Stimulated activated CD4-positive, alpha-beta T cell treated with anti-CD3 and anti-CD28 coated beads, Interleukin-12 subunit alpha, Interleukin-12 subunit beta, amount 100 ng/mL, for 24 hours (primary cell): ENCODE results near the gene COG5.
A peak's percentile ranks its signal among the peaks of the same experiment; 100 is the strongest.

Experiments used
- DNase-seq, 2 experiments: peaks; one replicate each; pipeline ENCODE4 v3.0.0-alpha.2; 2020; ENCODE audit warnings: low read depth in 2 of 2

The COG5 gene

GRCh38 chr7:107463139-107464078 is 100.3 kb downstream of the COG5 start:
- DNase-seq: peak; percentile 4 to 11

GRCh38 chr7:107461938-107462533 is 101.7 kb downstream of the COG5 start:
- no peak for DNase-seq

DNA sequence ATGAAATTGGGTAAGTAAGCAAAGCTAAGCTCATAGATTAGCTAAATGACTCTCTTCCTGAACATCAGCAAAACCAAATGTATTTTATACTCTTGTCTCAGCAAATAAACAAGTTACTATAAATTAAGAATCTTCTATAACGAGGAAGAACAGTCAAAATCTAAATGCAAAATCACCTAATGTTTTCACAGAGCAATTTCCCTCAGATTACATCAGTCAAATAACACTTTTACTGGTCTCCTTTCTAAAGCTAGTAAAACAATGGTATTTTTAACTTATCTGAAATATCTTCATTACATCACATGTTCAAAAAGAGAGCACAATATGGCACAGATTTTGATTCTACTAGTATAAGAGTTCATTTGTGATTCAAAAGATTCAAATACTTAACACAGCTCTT is 110.3 kb downstream of the COG5 start:
- DNase-seq: no peak

- DNase-seq: no peak
These were observed 112.8 kb downstream of the COG5 start for GRCh38 chr7:107450970-107451369.

DNA sequence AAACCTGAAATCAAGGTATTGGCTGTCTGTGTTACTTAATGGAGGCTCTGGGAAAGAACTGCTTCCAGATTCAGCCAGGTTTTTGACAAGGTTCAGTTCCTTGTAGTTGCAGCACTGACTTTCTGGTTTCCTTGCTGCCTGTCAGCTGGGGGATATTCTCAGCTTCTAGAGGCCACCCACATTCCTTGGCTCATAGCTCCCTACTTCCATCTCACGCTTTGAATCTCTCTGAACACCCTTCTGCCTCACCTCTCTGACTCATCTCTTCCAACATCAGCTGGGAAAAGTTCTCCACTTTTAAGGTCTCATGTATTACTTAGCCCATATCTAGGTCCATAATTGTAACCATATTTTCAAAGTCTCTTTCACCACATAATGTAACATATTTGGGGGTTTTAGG is 116.7 kb downstream of the COG5 start:
- DNase-seq: no peak

DNA sequence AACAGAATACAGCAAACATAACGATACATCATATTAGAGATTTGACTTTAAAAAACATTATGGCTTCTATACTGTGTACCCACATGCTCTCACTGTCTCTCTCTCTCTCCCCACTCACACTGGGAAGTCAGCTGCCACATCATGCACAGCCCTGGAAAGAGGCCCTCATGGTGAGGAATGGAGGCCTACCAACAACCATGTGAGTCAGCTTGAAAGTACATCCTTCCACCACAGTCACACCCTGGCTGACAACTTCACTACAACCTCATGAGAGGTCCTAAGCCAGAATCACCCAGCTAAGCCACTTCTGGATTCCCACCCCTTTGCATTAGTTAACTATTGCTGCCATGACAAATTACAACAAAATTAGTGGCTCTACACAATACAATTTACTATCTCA is 117.2 kb downstream of the COG5 start:
- DNase-seq: peak in 1 of 2 experiments; percentile 1

- DNase-seq: no peak
These were observed 121.0 kb downstream of the COG5 start for GRCh38 chr7:107442678-107443077.

DNA sequence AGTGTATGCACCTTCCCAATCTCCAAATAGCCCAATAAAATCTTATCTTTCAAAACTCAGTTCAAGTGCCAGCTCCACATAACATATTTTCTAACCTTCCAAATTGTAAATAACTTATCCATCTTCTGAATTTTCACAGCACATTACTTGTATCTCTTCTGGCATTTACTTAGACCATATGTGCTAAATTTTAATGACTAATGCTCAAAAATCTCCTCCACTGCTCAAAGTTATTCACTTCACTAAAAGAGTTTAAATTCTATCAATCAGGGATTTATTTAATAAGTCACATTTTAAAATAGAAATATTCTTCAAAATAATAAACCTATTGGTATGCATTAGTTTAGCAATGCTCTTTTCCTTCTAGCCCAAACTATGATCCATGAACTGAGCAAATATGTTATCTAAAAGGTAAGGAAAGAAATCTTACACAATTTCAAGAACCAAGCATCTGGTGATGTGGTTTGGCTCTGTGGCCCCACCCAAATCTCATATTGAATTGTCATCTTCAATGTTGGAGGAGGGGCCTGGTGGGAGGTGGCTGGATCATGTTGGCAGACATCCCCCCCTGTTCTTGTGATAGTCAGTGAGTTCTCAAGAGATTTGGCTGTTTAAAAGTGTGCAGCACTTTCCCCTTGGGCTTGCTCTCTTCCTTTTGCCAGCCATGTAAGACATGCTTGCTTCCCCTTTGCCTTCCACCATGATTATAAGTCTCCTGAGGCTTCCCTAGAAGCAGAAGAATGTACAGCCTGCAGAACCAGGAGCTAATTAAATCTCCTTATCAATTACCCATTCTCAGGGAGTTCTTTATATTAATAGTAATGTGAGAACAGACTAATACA is 121.9 kb downstream of the COG5 start:
- no peak for DNase-seq

GRCh38 chr7:107439025-107439424 is 124.7 kb downstream of the COG5 start:
- DNase-seq: no peak

GRCh38 chr7:107435749-107436148 is 128.0 kb downstream of the COG5 start:
- no peak for DNase-seq

- no peak for DNase-seq
These were observed 131.5 kb downstream of the COG5 start for GRCh38 chr7:107432261-107432660.

DNA sequence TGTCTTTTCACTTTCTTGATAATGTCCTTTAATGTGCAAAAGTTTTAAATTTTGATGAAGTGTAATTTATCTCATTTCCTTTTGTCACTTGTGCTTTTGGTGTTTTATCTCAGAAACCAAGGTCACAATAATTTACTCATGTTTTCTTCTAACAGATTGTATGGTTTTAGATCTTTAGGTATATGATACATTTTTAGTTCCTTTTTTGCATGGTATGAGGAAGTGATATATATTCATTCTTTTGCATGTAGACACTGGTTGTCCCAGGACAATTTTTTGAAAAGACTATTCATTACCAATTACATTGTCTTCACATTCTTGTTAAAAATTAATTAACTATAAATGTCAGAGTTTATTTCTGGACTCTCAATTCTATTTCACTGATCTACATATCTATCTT is 133.7 kb downstream of the COG5 start:
- no peak for DNase-seq

- no peak for DNase-seq
These were observed 135.1 kb downstream of the COG5 start for GRCh38 chr7:107428642-107429041.

DNA sequence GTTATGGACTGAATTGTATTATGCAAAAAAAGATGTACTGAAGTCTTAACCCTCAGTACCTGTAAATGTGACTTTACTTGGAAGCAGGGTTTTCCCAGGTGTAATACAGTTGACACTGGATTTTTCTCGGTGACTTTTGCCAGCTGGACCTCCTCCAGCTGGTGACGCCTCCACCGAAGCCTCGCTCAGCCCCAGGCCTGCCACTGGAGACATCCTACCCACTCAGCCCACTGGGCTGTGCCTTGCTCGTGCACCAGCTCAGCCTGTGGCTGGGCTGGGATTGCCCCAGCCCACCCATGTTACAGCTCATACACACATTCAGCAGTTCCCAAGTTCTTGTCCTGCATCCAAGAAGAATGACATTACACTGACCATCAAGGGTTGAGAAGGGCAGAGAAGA is 136.3 kb downstream of the COG5 start:
- no peak for DNase-seq

GRCh38 chr7:107414198-107414597 is 149.5 kb downstream of the COG5 start:
- no peak for DNase-seq

GRCh38 chr7:107408349-107408748 is 155.4 kb downstream of the COG5 start:
- no peak for DNase-seq

- DNase-seq: no peak
These were observed 158.2 kb downstream of the COG5 start for GRCh38 chr7:107405559-107405958.

GRCh38 chr7:107404740-107405537 is 158.8 kb downstream of the COG5 start:
- no peak for DNase-seq

- no peak for DNase-seq
These were observed 165.6 kb downstream of the COG5 start for GRCh38 chr7:107398161-107398560.

GRCh38 chr7:107396990-107397389 is 166.7 kb downstream of the COG5 start:
- no peak for DNase-seq

DNA sequence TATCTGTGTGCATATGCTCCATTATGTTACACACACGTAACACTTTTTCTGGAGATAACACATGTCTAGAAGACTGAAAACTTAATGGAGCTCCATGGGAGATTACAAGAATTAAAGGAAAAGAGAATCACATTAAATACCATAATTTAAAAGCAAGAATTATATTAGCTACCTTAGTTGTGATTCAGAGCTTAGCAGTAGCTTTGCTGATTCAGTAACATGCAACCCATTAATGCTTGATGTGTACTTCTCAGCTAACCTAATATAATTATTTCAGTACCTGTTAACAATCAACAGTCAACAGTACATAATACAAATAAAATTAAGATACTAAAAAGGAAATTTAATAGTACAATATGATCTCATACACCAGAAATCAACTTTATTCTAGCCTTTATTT is 167.6 kb downstream of the COG5 start:
- DNase-seq: no peak

DNA sequence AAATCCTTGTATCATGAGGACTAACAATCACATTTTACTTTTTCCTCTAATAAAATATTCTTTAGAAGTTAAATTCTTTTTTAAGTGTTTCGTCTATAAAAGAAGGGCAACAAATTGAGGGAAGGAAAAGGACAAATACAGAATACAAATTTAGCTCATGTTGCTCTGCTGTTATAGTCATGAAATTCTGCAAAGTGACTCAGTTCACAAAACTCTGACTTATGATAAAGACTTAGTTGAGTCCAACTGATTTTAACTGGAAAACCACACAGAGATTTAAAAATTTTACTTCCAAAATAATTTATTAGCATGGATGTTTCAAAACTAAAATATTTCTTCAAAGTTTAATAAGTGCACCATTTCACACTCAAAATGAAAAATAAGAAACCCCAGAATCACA is 168.9 kb downstream of the COG5 start:
- DNase-seq: no peak
